ENCODE results near the gene NADK2.
"Not testable (repeated sequence)": the region's sequence is repeated elsewhere in the genome, so short reads cannot be mapped to it uniquely, and the experiment has no call there.

Gene NADK2

GRCh38 chr5:36200513-36200912, 41.2 kb downstream of the NADK2 start:
- DNase-seq: peak; percentile 71
- H3K4me3 ChIP-seq (ENCODE audit: low read depth, low read length): no peak overlapping the region
- in situ Hi-C loops (cut with HindIII; ENCODE audit: low pct_ligation_motif_present, low sequenced_read_pairs): no loop called here
- H3K27me3 ChIP-seq (replicated peaks): no peaks in the 10 kb centered on the region
- peaks cover 3% of the 10 kb centered on the region for H3K36me3 ChIP-seq (replicated peaks)
- TF ChIP-seq, protein P1, sequence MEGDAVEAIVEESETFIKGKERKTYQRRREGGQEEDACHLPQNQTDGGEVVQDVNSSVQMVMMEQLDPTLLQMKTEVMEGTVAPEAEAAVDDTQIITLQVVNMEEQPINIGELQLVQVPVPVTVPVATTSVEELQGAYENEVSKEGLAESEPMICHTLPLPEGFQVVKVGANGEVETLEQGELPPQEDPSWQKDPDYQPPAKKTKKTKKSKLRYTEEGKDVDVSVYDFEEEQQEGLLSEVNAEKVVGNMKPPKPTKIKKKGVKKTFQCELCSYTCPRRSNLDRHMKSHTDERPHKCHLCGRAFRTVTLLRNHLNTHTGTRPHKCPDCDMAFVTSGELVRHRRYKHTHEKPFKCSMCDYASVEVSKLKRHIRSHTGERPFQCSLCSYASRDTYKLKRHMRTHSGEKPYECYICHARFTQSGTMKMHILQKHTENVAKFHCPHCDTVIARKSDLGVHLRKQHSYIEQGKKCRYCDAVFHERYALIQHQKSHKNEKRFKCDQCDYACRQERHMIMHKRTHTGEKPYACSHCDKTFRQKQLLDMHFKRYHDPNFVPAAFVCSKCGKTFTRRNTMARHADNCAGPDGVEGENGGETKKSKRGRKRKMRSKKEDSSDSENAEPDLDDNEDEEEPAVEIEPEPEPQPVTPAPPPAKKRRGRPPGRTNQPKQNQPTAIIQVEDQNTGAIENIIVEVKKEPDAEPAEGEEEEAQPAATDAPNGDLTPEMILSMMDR (IDR thresholded peaks at IDR 0.05; ENCODE audit: low read depth, low read length, missing control alignments): no peak
- H3K27ac ChIP-seq: no peak overlapping the region

DNA sequence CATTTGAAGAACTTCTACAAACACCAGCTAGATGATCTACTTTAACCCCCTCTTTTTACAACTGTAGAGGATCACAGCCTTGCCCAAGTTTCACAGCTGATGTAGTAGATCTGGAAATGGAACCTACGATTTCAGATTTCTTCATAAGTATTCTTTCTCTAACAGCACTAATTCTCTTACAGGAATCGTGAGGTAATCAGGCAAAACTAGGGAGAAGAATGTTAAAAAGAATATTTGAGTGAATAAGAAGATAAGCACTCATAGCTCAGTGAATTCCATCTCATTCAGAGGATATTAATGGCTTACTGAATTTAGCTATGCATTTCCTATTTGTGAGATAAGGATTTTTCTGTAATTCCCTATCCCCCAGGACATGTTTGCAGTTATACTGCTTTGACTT, 42.1 kb downstream of the NADK2 start:
- TF ChIP-seq, protein P1 (IDR thresholded peaks at IDR 0.05; ENCODE audit: low read depth, low read length, missing control alignments): no peak
- peak overlapping the region; percentile 35 for H3K27ac ChIP-seq
- no peaks in the 10 kb centered on the region for H3K27me3 ChIP-seq (replicated peaks)
- H3K4me3 ChIP-seq (ENCODE audit: low read depth, low read length): no peak overlapping the region
- in situ Hi-C loops (cut with HindIII; ENCODE audit: low pct_ligation_motif_present, low sequenced_read_pairs): no loop called here
- peaks cover 3% of the 10 kb centered on the region for H3K36me3 ChIP-seq (replicated peaks)
- no peak for DNase-seq

- H3K27me3 ChIP-seq (replicated peaks); H3K4me3 ChIP-seq (ENCODE audit: low read depth, low read length); H3K36me3 ChIP-seq (replicated peaks); H3K27ac ChIP-seq; in situ Hi-C loops (cut with HindIII; ENCODE audit: low pct_ligation_motif_present, low sequenced_read_pairs); DNase-seq: not testable (repeated sequence)
Measured at GRCh38 chr5:36198783-36199182, 42.9 kb downstream of the NADK2 start.

DNA sequence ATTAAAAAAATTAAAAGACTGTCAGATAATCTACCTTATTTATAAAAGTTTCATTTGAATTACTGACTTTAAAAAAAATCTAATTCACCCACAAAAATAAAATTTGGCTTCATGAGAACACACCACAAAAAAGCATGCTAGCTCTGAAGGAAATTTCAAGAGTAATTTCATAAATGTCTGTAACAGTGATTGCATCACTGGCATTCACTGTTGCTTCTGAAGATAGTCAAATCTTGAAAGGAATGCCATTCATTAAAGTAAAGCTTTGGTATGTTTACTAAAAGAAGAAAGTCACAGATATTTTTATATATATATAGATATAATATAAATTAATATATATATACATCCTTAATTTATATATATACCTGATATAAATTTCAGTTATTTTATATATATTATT, 43.4 kb downstream of the NADK2 start:
- DNase-seq: no peak
- in situ Hi-C loops (cut with HindIII; ENCODE audit: low pct_ligation_motif_present, low sequenced_read_pairs): no loop called here
- H3K36me3 ChIP-seq (replicated peaks): peaks cover 3% of the 10 kb centered on the region
- no peaks in the 10 kb centered on the region for H3K27me3 ChIP-seq (replicated peaks)
- no peak overlapping the region for H3K27ac ChIP-seq
- TF ChIP-seq, protein P1 (IDR thresholded peaks at IDR 0.05; ENCODE audit: low read depth, low read length, missing control alignments): no peak
- H3K4me3 ChIP-seq (ENCODE audit: low read depth, low read length): no peak overlapping the region

GRCh38 chr5:36193746-36194145, 48.0 kb downstream of the NADK2 start:
- in situ Hi-C loops (cut with HindIII; ENCODE audit: low pct_ligation_motif_present, low sequenced_read_pairs): no loop called here
- DNase-seq: no peak
- Histone ChIP-seq H3K27ac (no peak overlapping the region), H3K27me3 (replicated peaks) (no peaks in the 10 kb centered on the region), H3K36me3 (replicated peaks) (peaks cover 3% of the 10 kb centered on the region), H3K4me3 (ENCODE audit: low read depth, low read length) (no peak overlapping the region)
- TF ChIP-seq, protein P1 (IDR thresholded peaks at IDR 0.05; ENCODE audit: low read depth, low read length, missing control alignments): no peak

DNA sequence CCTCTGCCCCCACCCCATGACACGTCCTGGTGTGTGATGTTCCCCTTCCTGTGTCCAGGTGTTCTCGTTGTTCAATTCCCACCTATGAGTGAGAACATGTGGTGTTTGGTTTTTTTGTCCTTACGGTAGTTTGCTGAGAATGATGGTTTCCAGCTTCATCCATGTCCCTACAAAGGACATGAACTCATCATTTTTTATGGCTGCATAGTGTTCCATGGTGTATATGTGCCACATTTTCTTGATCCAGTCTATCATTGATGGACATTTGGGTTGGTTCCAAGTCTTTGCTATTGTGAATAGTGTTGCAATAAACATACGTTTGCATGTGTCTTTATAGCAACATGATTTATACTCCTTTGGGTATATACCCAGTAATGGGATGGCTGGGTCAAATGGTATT, 57.3 kb downstream of the NADK2 start:
- DNase-seq; H3K4me3 ChIP-seq (ENCODE audit: low read depth, low read length); in situ Hi-C loops (cut with HindIII; ENCODE audit: low pct_ligation_motif_present, low sequenced_read_pairs); H3K36me3 ChIP-seq (replicated peaks); H3K27ac ChIP-seq; H3K27me3 ChIP-seq (replicated peaks): not testable (repeated sequence)

DNA sequence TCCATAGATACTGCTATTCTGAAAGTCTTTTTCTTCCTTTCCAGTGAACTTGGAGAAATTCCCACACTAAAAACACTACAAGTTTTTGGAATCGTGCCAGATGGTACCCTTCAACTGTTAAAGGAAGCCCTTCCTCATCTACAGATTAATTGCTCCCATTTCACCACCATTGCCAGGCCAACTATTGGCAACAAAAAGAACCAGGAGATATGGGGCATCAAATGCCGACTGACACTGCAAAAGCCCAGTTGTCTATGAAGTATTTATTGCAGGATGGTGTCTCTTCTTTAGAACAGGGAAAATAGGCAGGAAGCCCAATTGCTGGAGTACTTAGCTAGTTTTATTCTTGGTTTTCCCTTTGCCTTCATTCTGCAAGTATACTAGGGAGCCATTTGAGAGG, 60.0 kb downstream of the NADK2 start:
- Histone ChIP-seq H3K27ac (no peak overlapping the region), H3K36me3 (replicated peaks) (peaks cover 7% of the 10 kb centered on the region), H3K27me3 (replicated peaks) (no peaks in the 10 kb centered on the region), H3K4me3 (ENCODE audit: low read depth, low read length) (no peak overlapping the region)
- no peak for DNase-seq
- TF ChIP-seq, protein P1 (IDR thresholded peaks at IDR 0.05; ENCODE audit: low read depth, low read length, missing control alignments): no peak
- in situ Hi-C loops (cut with HindIII; ENCODE audit: low pct_ligation_motif_present, low sequenced_read_pairs): no loop called here

Measured in brain microvascular endothelial cell (primary cell).